Ovary (tissue), 1 donor: Measurements from ENCODE around the gene STING1.

ENCODE experiments used
- EP300 ChIP-seq: sonication (generic); formaldehyde crosslinking; IDR thresholded peaks from one replicate; pipeline ENCODE4 v1.6.1; 2017; ENCODE audit warnings: antibody characterized with exemption
- POLR2A ChIP-seq: fragments of 450-650 bp; IDR thresholded peaks from one replicate; pipeline ENCODE4 v1.6.1; 2017; ENCODE audit warnings: antibody characterized with exemption, mild to moderate bottlenecking, moderate library complexity

DNA sequence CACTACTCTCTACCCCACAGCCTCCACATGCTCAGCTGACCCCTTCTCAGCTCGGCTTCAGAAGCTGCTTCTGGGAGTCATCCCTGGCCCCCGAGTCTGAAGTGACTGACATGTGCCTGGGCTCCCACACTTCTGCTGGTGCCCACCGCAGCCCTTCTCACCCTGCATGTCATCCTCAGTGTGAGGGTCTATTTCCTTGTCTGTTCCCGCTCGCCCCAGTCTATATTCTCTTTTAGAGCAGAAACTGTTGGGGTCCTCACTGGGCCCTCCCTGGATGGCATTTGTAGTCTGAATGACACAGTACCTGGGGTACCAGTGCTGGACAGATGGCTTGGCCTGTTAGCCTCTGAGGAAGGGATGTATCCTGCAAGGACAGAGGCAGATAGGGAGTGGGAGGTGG is 25.3 kb downstream of the STING1 start:
- TF ChIP-seq EP300, result no peak
- no peak for TF ChIP-seq POLR2A
